Colonic mucosa (tissue), 4 donors: ENCODE measurements around the gene TESK2. TPM values are rescaled to one million over a fixed set of nuclear protein-coding genes. Genes with fewer than 3 reads are reported as not detected.

ENCODE experiments used
- DNase-seq: peaks from one replicate; pipeline ENCODE4 v3.0.0-alpha.2; 2020
- H3K27ac ChIP-seq: fragments of 200-600 bp; one replicate; pipeline ENCODE4 v1.8.0; 2021
- H3K27me3 ChIP-seq: fragments of 200-600 bp; one replicate; pipeline ENCODE4 v1.8.0; 2021
- H3K36me3 ChIP-seq: fragments of 200-600 bp; one replicate; pipeline ENCODE4 v1.8.0; 2021
- H3K4me1 ChIP-seq: fragments of 200-600 bp; one replicate; pipeline ENCODE4 v1.8.0; 2021; ENCODE audit warnings: mild to moderate bottlenecking
- H3K4me3 ChIP-seq: fragments of 200-600 bp; one replicate; pipeline ENCODE4 v1.8.0; 2021
- H3K9ac ChIP-seq, 2 donors: one replicate each; pipeline ENCODE4 v1.7.0; 2013; ENCODE audit warnings: control low read depth in 2 of 2, low read depth in 2 of 2, low read length in 2 of 2
- H3K9me3 ChIP-seq: fragments of 200-600 bp; one replicate; pipeline ENCODE4 v1.8.0; 2021
- intact Hi-C: fragments of 100-400 bp; cut with DNase I; formaldehyde crosslinking; loops from one replicate; pipeline ENCODE4 v1.14.1; 2022
- total RNA-seq, 2 donors: library from RNA; stranded (reverse); fragmentation: NEBNext Ultra II Directional in 1 of 2; extraction: Animal tissue kit (Norgen Biotek cat#: 25700) in 1 of 2; gene quantifications; one replicate each; pipeline ENCODE4 v1.2.1, GENCODE V29; 2021
- TF ChIP-seq, protein P1 (sequence below): fragments of 200-600 bp; IDR thresholded peaks from one replicate; pipeline ENCODE4 v1.8.0; 2022; ENCODE audit warnings: antibody characterized with exemption, mild to moderate bottlenecking
- donor health status: healthy.
- donor health status: DM: no; HTN: no; CAD: no.
- donor health status: DM: no; HTN: no; CAD: no.

TESK2 gene
- total RNA-seq, 2 donors from 2014 or later: 11.3 to 15.3 TPM

DNA sequence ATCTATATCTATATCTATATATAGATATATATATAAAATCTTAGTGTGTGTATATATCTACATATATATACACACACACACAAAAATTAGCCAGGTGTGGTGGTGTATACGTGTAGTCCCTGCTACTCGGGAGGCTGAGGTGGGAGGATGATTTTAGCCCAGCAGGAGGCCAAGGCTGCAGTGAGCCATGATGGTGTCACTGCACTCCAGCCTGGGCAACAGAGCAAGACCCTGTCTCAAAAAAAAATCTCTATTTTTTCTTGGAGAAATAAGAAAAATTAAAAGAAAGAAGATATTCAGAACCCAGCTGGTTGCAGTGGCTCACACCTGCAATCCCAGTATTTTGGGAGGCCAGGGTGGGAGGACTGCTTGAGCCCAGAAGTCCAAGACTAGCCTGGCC, 85.3 kb downstream of the TESK2 start:
- no peak for DNase-seq
- TF ChIP-seq, protein P1, sequence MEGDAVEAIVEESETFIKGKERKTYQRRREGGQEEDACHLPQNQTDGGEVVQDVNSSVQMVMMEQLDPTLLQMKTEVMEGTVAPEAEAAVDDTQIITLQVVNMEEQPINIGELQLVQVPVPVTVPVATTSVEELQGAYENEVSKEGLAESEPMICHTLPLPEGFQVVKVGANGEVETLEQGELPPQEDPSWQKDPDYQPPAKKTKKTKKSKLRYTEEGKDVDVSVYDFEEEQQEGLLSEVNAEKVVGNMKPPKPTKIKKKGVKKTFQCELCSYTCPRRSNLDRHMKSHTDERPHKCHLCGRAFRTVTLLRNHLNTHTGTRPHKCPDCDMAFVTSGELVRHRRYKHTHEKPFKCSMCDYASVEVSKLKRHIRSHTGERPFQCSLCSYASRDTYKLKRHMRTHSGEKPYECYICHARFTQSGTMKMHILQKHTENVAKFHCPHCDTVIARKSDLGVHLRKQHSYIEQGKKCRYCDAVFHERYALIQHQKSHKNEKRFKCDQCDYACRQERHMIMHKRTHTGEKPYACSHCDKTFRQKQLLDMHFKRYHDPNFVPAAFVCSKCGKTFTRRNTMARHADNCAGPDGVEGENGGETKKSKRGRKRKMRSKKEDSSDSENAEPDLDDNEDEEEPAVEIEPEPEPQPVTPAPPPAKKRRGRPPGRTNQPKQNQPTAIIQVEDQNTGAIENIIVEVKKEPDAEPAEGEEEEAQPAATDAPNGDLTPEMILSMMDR: no peak

DNA sequence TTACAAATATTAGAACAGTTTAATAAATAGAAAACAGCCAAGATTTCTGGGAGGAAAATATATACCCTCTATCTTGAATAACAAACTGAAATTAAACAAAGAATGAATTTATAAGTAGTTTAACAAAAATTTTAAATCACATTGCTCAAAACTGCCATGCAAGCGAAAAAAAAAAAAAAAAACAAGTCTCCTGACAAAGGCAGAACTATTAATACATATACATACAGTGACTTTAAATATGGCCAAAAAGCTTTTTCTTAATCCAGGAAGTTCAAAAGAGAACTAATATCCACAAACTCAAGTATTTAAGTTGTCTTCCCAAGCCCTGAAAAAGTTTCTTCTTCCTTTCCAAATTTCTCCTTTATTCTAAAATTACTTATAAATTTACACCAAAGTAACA, 87.2 kb downstream of the TESK2 start:
- TF ChIP-seq, protein P1: no peak
- Histone ChIP-seq H3K9me3 (no peaks in the 10 kb centered on the region), H3K36me3 (no peaks in the 10 kb centered on the region), H3K9ac (no peak overlapping the region), H3K4me3 (no peak overlapping the region), H3K27me3 (no peaks in the 10 kb centered on the region), H3K27ac (no peak overlapping the region), H3K4me1 (no peaks in the 10 kb centered on the region)
- intact Hi-C loops: no loop called here
- DNase-seq: no peak

More for the DNA sequence above, 85.3 kb downstream of the TESK2 start:
- no peaks in the 10 kb centered on the region for H3K27me3 ChIP-seq
- intact Hi-C loops: no loop called here
- H3K9me3 ChIP-seq: no peaks in the 10 kb centered on the region
- no peaks in the 10 kb centered on the region for H3K36me3 ChIP-seq
- no peak overlapping the region for H3K27ac ChIP-seq
- no peak overlapping the region for H3K4me3 ChIP-seq
- no peaks in the 10 kb centered on the region for H3K4me1 ChIP-seq
- no peak overlapping the region for H3K9ac ChIP-seq

DNA sequence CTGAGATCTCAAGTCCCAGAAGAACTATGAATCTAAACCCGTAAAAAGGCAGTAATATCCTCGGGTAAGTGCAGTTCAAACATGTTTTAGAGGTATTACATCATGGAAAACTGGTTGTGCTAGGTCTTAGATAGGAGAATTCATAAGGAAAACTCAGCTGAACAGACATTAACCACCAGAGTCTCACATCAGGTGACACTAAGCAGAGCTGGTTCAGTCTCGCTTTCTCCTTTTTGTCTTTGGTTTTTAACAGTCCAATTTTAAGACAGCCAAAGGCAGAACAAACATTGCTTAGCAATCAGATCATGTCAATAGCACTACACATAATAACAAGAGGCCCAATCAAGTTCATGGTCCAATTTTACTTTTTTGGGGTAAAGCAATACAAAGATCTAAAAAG, 87.7 kb downstream of the TESK2 start:
- Histone ChIP-seq H3K27me3 (no peaks in the 10 kb centered on the region), H3K9ac (no peak overlapping the region), H3K9me3 (no peaks in the 10 kb centered on the region), H3K27ac (no peak overlapping the region), H3K4me3 (no peak overlapping the region), H3K36me3 (no peaks in the 10 kb centered on the region), H3K4me1 (no peaks in the 10 kb centered on the region)
- intact Hi-C loops: no loop called here
- TF ChIP-seq, protein P1: no peak
- DNase-seq: no peak

DNA sequence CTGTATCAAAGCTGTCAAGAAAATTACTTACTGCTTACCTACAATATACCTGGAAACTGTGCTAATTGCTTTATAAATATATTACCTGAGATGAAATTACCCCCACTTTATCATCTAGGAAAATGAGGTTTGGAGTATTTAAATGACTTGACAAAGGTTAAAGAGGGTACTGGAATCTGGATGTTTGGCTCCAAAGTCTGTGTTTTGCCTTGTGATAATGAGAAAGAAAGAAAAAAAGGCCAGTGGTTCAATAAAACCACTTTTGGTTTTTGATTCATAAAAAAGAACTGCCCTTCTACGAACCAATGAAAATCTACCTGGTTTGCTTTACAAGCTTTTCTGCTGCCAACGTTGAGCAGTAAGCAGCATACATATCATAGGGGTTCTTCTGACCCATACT, 89.4 kb downstream of the TESK2 start:
- no peak for DNase-seq

DNA sequence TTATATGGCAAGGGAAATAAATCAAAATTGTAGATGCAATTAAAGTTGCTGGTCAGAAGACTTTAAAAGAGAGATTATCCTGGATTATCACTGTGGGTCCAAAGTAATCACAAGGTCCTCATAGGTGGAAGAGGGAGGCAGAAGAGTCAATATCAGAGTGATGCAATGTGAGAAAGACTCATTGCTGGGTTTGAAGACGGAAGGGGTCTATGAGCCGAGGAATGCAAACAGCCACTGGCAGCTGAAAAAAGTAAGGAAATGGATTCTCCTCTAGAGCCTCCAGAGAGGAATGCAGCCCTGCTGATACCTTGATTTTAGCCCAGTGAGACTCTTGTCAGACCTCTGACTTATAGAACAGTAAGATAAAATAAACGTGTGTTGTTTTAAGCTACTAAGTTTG, 90.9 kb downstream of the TESK2 start:
- intact Hi-C loops: no loop called here
- H3K36me3 ChIP-seq: no peaks in the 10 kb centered on the region
- H3K4me1 ChIP-seq: no peaks in the 10 kb centered on the region
- TF ChIP-seq, protein P1: no peak
- H3K27me3 ChIP-seq: no peaks in the 10 kb centered on the region
- H3K9ac ChIP-seq: no peak overlapping the region
- no peak for DNase-seq
- H3K4me3 ChIP-seq: no peak overlapping the region
- no peaks in the 10 kb centered on the region for H3K9me3 ChIP-seq
- no peak overlapping the region for H3K27ac ChIP-seq

More for the DNA sequence above, 89.4 kb downstream of the TESK2 start:
- H3K9me3 ChIP-seq: no peaks in the 10 kb centered on the region
- peak overlapping the region; percentile 20 for H3K27ac ChIP-seq
- H3K36me3 ChIP-seq: no peaks in the 10 kb centered on the region
- no peaks in the 10 kb centered on the region for H3K4me1 ChIP-seq
- no peaks in the 10 kb centered on the region for H3K27me3 ChIP-seq
- H3K4me3 ChIP-seq: no peak overlapping the region
- TF ChIP-seq, protein P1: no peak
- H3K9ac ChIP-seq: no peak overlapping the region
- intact Hi-C loops: no loop called here

DNA sequence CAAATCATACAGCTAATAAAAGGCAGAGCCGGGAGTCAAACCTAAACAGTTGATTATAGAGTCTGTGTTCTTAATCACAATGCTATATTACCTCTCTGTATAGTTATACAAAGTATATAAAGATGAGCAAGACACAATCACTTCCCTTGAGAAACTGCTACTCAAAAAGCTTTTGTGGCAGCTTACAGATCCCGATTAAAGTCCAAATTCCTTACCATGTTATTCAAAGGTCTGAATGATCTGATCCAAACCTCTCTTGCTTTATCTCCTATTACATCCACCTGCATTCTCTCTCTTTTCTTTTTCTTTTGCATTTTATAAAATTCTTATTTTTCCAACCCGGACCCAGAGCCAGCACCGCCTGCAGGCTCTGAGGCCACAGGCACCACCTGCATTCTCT, 93.7 kb downstream of the TESK2 start:
- peaks cover 4% of the 10 kb centered on the region for H3K4me1 ChIP-seq

More for the DNA sequence above, 93.7 kb downstream of the TESK2 start:
- peak overlapping the region; percentile 13 for H3K27ac ChIP-seq
- H3K9me3 ChIP-seq: no peaks in the 10 kb centered on the region
- H3K4me3 ChIP-seq: no peak overlapping the region
- DNase-seq: no peak
- TF ChIP-seq, protein P1: no peak
- H3K9ac ChIP-seq: no peak overlapping the region
- no peaks in the 10 kb centered on the region for H3K27me3 ChIP-seq
- intact Hi-C loops: no loop called here
- no peaks in the 10 kb centered on the region for H3K36me3 ChIP-seq
